H1 (cell line): Measurements from ENCODE around the gene MAGEC1. TPM values are rescaled to one million over a fixed set of nuclear protein-coding genes. Genes with fewer than 3 reads are reported as not detected.

Source experiments
- CTCF ChIA-PET: fragments of 300-600 bp; sonication (Branson Sonifier 250); formaldehyde crosslinking; loops from one replicate; lab custom pipeline; 2021; ENCODE audit not compliant: partially characterized antibody; lab: Charles Lee
- POLR2A ChIA-PET: fragments of 300-600 bp; sonication (Branson Sonifier 250); formaldehyde crosslinking; loops from one replicate; lab custom pipeline; 2021; ENCODE audit warnings: inconsistent platforms; ENCODE audit not compliant: partially characterized antibody; lab: Charles Lee
- DNase-seq, 2 experiments: peaks; one replicate each; pipeline versions ENCODE4 v3.0.0 to v3.0.0-alpha.2; 2010 to 2022; ENCODE audit warnings: low spot score in 2 of 2, low read depth in 1 of 2, mixed read lengths in 1 of 2
- FAIRE-seq: peaks from 2 replicates; lab custom pipeline; 2011; peaks lifted over from hg19 to GRCh38; lab: Jason Lieb, UNC
- H2AFZ ChIP-seq: 2 replicates; pipeline ENCODE4 v1.8.1; 2012; ENCODE audit warnings: low read length, inconsistent platforms
- H2AK5ac ChIP-seq: 2 replicates; pipeline ENCODE4 v1.6.1; 2013; ENCODE audit warnings: low read depth, low read length
- H2BK120ac ChIP-seq: replicated peaks from 2 replicates; pipeline ENCODE3; 2013; ENCODE audit warnings: low read depth, low read length, inconsistent platforms
- H2BK12ac ChIP-seq: 2 replicates; pipeline ENCODE4 v1.6.1; 2013; ENCODE audit warnings: low read depth, low read length
- H2BK15ac ChIP-seq: 2 replicates; pipeline ENCODE4 v1.6.1; 2013; ENCODE audit warnings: low read length
- H2BK20ac ChIP-seq: 2 replicates; pipeline ENCODE4 v1.6.1; 2013; ENCODE audit warnings: low read length
- H2BK5ac ChIP-seq: 2 replicates; pipeline ENCODE4 v1.6.1; 2013; ENCODE audit warnings: low read depth, low read length
- H3K14ac ChIP-seq: 2 replicates; pipeline ENCODE4 v1.6.1; 2013; ENCODE audit warnings: inconsistent platforms; ENCODE audit not compliant: insufficient read length
- H3K18ac ChIP-seq: 2 replicates; pipeline ENCODE4 v1.6.1; 2013; ENCODE audit warnings: low read length; ENCODE audit errors: extremely low read depth
- H3K23ac ChIP-seq: 2 replicates; pipeline ENCODE4 v1.6.1; 2013; ENCODE audit warnings: inconsistent platforms; ENCODE audit not compliant: insufficient read length
- H3K23me2 ChIP-seq: 2 replicates; pipeline ENCODE4 v1.6.1; 2013; ENCODE audit warnings: low read depth, low read length
- H3K27ac ChIP-seq: 2 replicates; pipeline ENCODE4 v1.6.1; 2011; ENCODE audit warnings: low read depth, low read length, inconsistent platforms
- H3K27me3 ChIP-seq, 4 experiments: replicated peaks in 1 of 4; 1 replicate in 1 of 4; 2 replicates in 3 of 4; pipeline versions ENCODE4 v1.6.1 to v1.8.1; 2011 to 2013; ENCODE audit warnings: low read length in 3 of 4, mild to moderate bottlenecking in 3 of 4, inconsistent platforms in 2 of 4, mixed read lengths in 2 of 4, moderate library complexity in 1 of 4; ENCODE audit not compliant: control insufficient read depth in 3 of 4, insufficient read depth in 3 of 4; ENCODE audit errors: extremely low read depth in 1 of 4
- H3K36me3 ChIP-seq, 4 experiments: 2 replicates each; pipeline versions ENCODE4 v1.6.1 to v1.8.1; 2011 to 2013; ENCODE audit warnings: mild to moderate bottlenecking in 4 of 4, low read length in 3 of 4, moderate library complexity in 2 of 4, control low read depth in 1 of 4, inconsistent platforms in 1 of 4; ENCODE audit not compliant: insufficient read depth in 4 of 4, control insufficient read depth in 2 of 4
- H3K4ac ChIP-seq: replicated peaks from 2 replicates; pipeline ENCODE3; 2013; ENCODE audit warnings: low read length, low read depth, mixed read lengths, inconsistent platforms; ENCODE audit not compliant: insufficient read length
- H3K4me1 ChIP-seq, 4 experiments: replicated peaks in 1 of 4; 1 replicate in 1 of 4; 2 replicates in 3 of 4; pipeline versions ENCODE4 v1.6.1 to v1.8.1; 2011 to 2013; ENCODE audit warnings: low read length in 3 of 4, inconsistent platforms in 2 of 4, mixed read lengths in 1 of 4; ENCODE audit not compliant: insufficient read depth in 4 of 4, control insufficient read depth in 3 of 4
- H3K4me2 ChIP-seq, 2 experiments: 2 replicates each; pipeline versions ENCODE4 v1.6.1 to v1.8.1; 2011 to 2013; ENCODE audit warnings: low read depth in 2 of 2, low read length in 2 of 2, control low read depth in 1 of 2, inconsistent platforms in 1 of 2, mild to moderate bottlenecking in 1 of 2; ENCODE audit not compliant: insufficient read depth in 1 of 2
- H3K4me3 ChIP-seq, 4 experiments: fragments of 200-600, 300-600 bp in 1 of 4; sonication (generic), shearing (Covaris generic), sonication (Bioruptor Twin) in 1 of 4; 2 replicates each; pipeline versions ENCODE4 v1.5.1 to v1.8.1; 2011 to 2016; ENCODE audit warnings: low read length in 4 of 4, low read depth in 3 of 4, control low read depth in 2 of 4, inconsistent platforms in 2 of 4, mild to moderate bottlenecking in 2 of 4, mixed read lengths in 1 of 4, moderate library complexity in 1 of 4; ENCODE audit not compliant: insufficient read depth in 2 of 4; ENCODE audit errors: extremely low read depth in 1 of 4
- H3K56ac ChIP-seq: replicated peaks from 2 replicates; pipeline ENCODE3; 2013; ENCODE audit warnings: low read depth, mild to moderate bottlenecking, mixed read lengths, low read length, inconsistent platforms; ENCODE audit not compliant: insufficient read length
- H3K79me1 ChIP-seq: 2 replicates; pipeline ENCODE4 v1.6.1; 2013; ENCODE audit warnings: low read depth, low read length, control low read depth
- H3K79me2 ChIP-seq, 2 experiments: 2 replicates each; pipeline versions ENCODE4 v1.6.1 to v1.8.1; 2012 to 2013; ENCODE audit warnings: low read length in 2 of 2, mild to moderate bottlenecking in 2 of 2, inconsistent platforms in 1 of 2; ENCODE audit not compliant: insufficient read depth in 2 of 2, control insufficient read depth in 1 of 2
- H3K9ac ChIP-seq, 4 experiments: replicated peaks in 1 of 4; 1 replicate in 1 of 4; 2 replicates in 3 of 4; pipeline versions ENCODE4 v1.6.1 to v1.8.1; 2011 to 2013; ENCODE audit warnings: low read depth in 3 of 4, low read length in 3 of 4, control low read depth in 2 of 4, mild to moderate bottlenecking in 2 of 4, moderate library complexity in 2 of 4, inconsistent platforms in 1 of 4; ENCODE audit errors: extremely low read depth in 1 of 4
- H3K9me3 ChIP-seq, 2 experiments: 2 replicates each; pipeline versions ENCODE4 v1.6.1 to v1.8.1; 2012 to 2013; ENCODE audit warnings: mild to moderate bottlenecking in 2 of 2, moderate library complexity in 2 of 2, control low read depth in 1 of 2, inconsistent platforms in 1 of 2, low read depth in 1 of 2, low read length in 1 of 2, mixed read lengths in 1 of 2; ENCODE audit not compliant: insufficient read depth in 2 of 2
- H4K20me1 ChIP-seq, 2 experiments: replicated peaks in 1 of 2; 2 replicates each; pipeline versions ENCODE3 to v1.8.1; 2011 to 2013; ENCODE audit warnings: inconsistent platforms in 2 of 2, low read length in 2 of 2, mild to moderate bottlenecking in 1 of 2; ENCODE audit not compliant: insufficient read depth in 2 of 2, control insufficient read depth in 1 of 2
- H4K5ac ChIP-seq: 2 replicates; pipeline ENCODE4 v1.6.1; 2013; ENCODE audit warnings: low read length, low read depth, mixed read lengths, inconsistent platforms; ENCODE audit not compliant: insufficient read length
- H4K8ac ChIP-seq: 2 replicates; pipeline ENCODE4 v1.8.0; 2013; ENCODE audit warnings: mild to moderate bottlenecking, moderate library complexity, low read length, inconsistent platforms; ENCODE audit not compliant: insufficient read depth; ENCODE audit errors: extremely low read depth
- H4K91ac ChIP-seq: replicated peaks from 2 replicates; pipeline ENCODE3; 2013; ENCODE audit warnings: low read length, mixed read lengths, inconsistent platforms; ENCODE audit not compliant: insufficient read length
- BRCA1 ChIP-seq: IDR thresholded peaks from 2 replicates; pipeline ENCODE4 v1.6.1; 2012; ENCODE audit warnings: low read depth, low read length, improper control_type of control experiment
- CEBPB ChIP-seq: IDR thresholded peaks from 2 replicates; pipeline ENCODE4 v1.6.1; 2012; ENCODE audit warnings: low read depth, low read length
- CREB1 ChIP-seq: IDR thresholded peaks from 2 replicates; pipeline ENCODE4 v1.6.1; 2012; ENCODE audit warnings: inconsistent platforms
- E2F6 ChIP-seq: IDR thresholded peaks from 2 replicates; pipeline ENCODE4 v1.6.1; 2012; ENCODE audit warnings: inconsistent platforms
- JUND ChIP-seq: IDR thresholded peaks from 2 replicates; pipeline ENCODE4 v1.6.1; 2011; ENCODE audit warnings: mild to moderate bottlenecking, improper control_type of control experiment, low read length
- PHF8 ChIP-seq: fragments of 200-600 bp; sonication (generic); conservative IDR thresholded peaks from 2 replicates; pipeline ENCODE4 v1.7.1; 2012; ENCODE audit warnings: low read depth, mild to moderate bottlenecking, inconsistent platforms, low read length, moderate library complexity
- RAD21 ChIP-seq, 2 experiments: IDR thresholded peaks in 1 of 2; conservative IDR thresholded peaks in 1 of 2; 2 replicates each; pipeline ENCODE4 v1.6.1; 2011; ENCODE audit warnings: low read depth in 2 of 2, low read length in 2 of 2, improper control_type of control experiment in 1 of 2, inconsistent platforms in 1 of 2, mild to moderate bottlenecking in 1 of 2, moderate library complexity in 1 of 2
- TCF12 ChIP-seq: IDR thresholded peaks from 2 replicates; pipeline ENCODE4 v1.6.1; 2011; ENCODE audit warnings: low read depth, mild to moderate bottlenecking, low read length
- USF2 ChIP-seq: IDR thresholded peaks from 2 replicates; pipeline ENCODE4 v1.6.1; 2011; ENCODE audit warnings: low read length, improper control_type of control experiment
- WGBS, 2 experiments: shearing (Covaris generic) in 1 of 2; methylation state at CpG; one replicate each; pipeline versions ENCODE4 v1.1.6 to v1.1.7; 2013 to 2015; ENCODE audit warnings: low lambda C conversion rate in 2 of 2, mixed read lengths in 2 of 2, inconsistent platforms in 1 of 2, low coverage in 1 of 2, missing lambda C conversion rate in 1 of 2; ENCODE audit not compliant: insufficient replicate concordance in 2 of 2, insufficient coverage in 1 of 2, insufficient read length in 1 of 2; ENCODE audit errors: extremely low coverage in 1 of 2, missing lambda C conversion rate in 1 of 2; 5-methylcytosine and 5-hydroxymethylcytosine counted together
- polyA plus RNA-seq, 7 experiments: library from polyadenylated mRNA; depleted of rRNA in 3 of 7; stranded (reverse) in 5 of 7; unstranded in 2 of 7; fragments of >200 nt in 5 of 7; fragments of 200-250 nt in 2 of 7; gene quantifications; 1 replicate in 5 of 7; 2 replicates in 1 of 7; 4 replicates in 1 of 7; pipeline versions ENCODE4 v1.2.1 to v1.2.3, GENCODE V29; 2011 to 2013; ENCODE audit warnings: missing spikeins in 2 of 7, mixed read lengths in 2 of 7
- total RNA-seq: library from RNA; stranded (reverse); fragmentation: NEBNext Ultra II Directional; extraction: Animal tissue kit (Norgen Biotek cat#: 25700); gene quantifications from 2 replicates; pipeline ENCODE4 v1.2.1, GENCODE V29; 2021

The MAGEC1 gene
- total and polyA plus RNA-seq, 2 of the 8 experiments (the other 6 are each of a cell fraction or from before 2014, with no cell fraction given), result not detected

GRCh38 chrX:141947350-141947749 lies 43.7 kb downstream of the MAGEC1 start:
- Histone ChIP-seq H2BK20ac (no peak overlapping the region), H3K56ac (no peak overlapping the region), H2BK5ac (no peak overlapping the region), H3K9me3 (no peaks in the 10 kb centered on the region), H3K4me1 (no peaks in the 10 kb centered on the region), H3K18ac (no peak overlapping the region), H2BK120ac (no peak overlapping the region), H2AFZ (no peak overlapping the region), H4K5ac (no peak overlapping the region), H3K14ac (no peak overlapping the region), H4K91ac (no peak overlapping the region), H3K79me2 (no peaks in the 10 kb centered on the region), H3K27me3 (no peaks in the 10 kb centered on the region), H4K8ac (no peak overlapping the region), H3K4me3 (no peak overlapping the region), H3K4ac (no peak overlapping the region), H4K20me1 (no peaks in the 10 kb centered on the region), H3K27ac (no peak overlapping the region), H3K36me3 (no peaks in the 10 kb centered on the region), H2BK12ac (no peak overlapping the region), H2BK15ac (no peak overlapping the region), H3K9ac (no peak overlapping the region), H3K23me2 (no peaks in the 10 kb centered on the region), H3K4me2 (no peak overlapping the region), H3K23ac (no peak overlapping the region), H2AK5ac (no peak overlapping the region), H3K79me1 (no peaks in the 10 kb centered on the region)
- ChIA-PET CTCF (interaction anchor here (0.6 kb wide), 1 partner anchor 1054 kb away, joined by 3 read pairs; no protein-coding TSS in a partner anchor), POLR2A (no interaction called here)
- TF ChIP-seq JUND (no peak), E2F6 (no peak), CEBPB (no peak), CREB1 (no peak), TCF12 (no peak), RAD21 (IDR thresholded peaks at IDR 0.05 in 1 of 2, conservative IDR thresholded peaks at IDR 0.05 in 1 of 2; ENCODE audit: low read depth in 2 of 2, low read length in 2 of 2) (no peak), BRCA1 (no peak), USF2 (no peak), PHF8 (no peak)
- DNase-seq (no peak), FAIRE-seq (no peak)
- 75% methylated on average over 3 of the region's 3 CpGs; no CpG with 5 or more reads in 1 of the 2 experiments for WGBS, 2 experiments
